DOHH2 (cell line): ENCODE measurements around the gene PHLDA1.

Experiments used
- CTCF ChIP-seq: fragments of 200-600 bp; sonication (generic); IDR thresholded peaks from one replicate; pipeline ENCODE4 v1.5.1; 2014; ENCODE audit warnings: antibody characterized with exemption, mild to moderate bottlenecking, low read depth, low read length; ENCODE audit not compliant: poor library complexity, severe bottlenecking
- EZH2phosphoT487 ChIP-seq: fragments of 200-600 bp; sonication (generic); IDR thresholded peaks from 2 replicates; pipeline ENCODE4 v1.6.1; 2017; ENCODE audit warnings: borderline replicate concordance, mild to moderate bottlenecking, antibody characterized with exemption, low read length, moderate library complexity, mixed read lengths

DNA sequence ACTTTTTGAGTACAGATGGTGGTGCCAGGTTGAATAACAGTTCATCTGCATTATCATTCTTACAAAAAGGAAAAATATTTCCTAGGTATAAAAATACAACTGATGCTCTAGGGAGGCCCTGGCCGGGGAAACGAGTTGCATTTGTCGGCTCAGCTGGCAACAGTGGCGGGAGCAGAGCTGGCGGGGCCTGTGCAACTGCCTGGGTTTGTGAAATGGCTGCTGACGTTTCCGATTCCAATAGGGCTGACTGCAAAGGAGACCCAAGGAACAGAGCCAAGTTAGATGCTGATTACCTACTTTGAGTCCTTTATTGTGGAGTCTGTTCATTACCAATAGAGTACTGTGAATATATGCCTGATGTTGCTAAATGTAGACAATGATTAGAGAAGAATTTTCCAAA lies 25.8 kb upstream of the PHLDA1 start:
- TF ChIP-seq EZH2phosphoT487, result no peak
- TF ChIP-seq CTCF, result no peak
